K562 (cell line): Measurements from ENCODE around the gene ACLY. TPM values are rescaled to one million over a fixed set of nuclear protein-coding genes. Genes with fewer than 3 reads are reported as not detected.

ENCODE experiments used
- ATAC-seq: fragments of 200-7000 bp; cut with Tn5 transposase; 3 replicates; pipeline ENCODE4 v1.9.1; 2020; ENCODE audit warnings: moderate library complexity
- BruUV-seq: library from RNA; stranded (reverse); fragments of 400-500 nt; replicated peaks from 2 replicates; lab custom pipeline; 2021; lab: Mats Ljungman, UMichigan
- CTCF ChIA-PET: fragments of 300-600 bp; formaldehyde crosslinking; extraction: SDS; loops from one replicate; lab custom pipeline; 2021; ENCODE audit warnings: low intra/inter-chr PET ratio; lab: Yijun Ruan, JAX
- POLR2A ChIA-PET: fragments of 300-600, 350-650 bp; sonication (Branson Sonifier 250); formaldehyde crosslinking; extraction: SDS; loops from one replicate; lab custom pipeline; 2021; ENCODE audit warnings: antibody characterized with exemption, inconsistent platforms; lab: Yijun Ruan, JAX
- DNase-seq, 4 experiments: peaks; one replicate each; pipeline versions ENCODE4 v3.0.0 to v3.0.0-alpha.2; 2011 to 2018; ENCODE audit warnings: low spot score in 3 of 4, mixed read lengths in 3 of 4; ENCODE audit errors: extremely low read depth in 1 of 4
- FAIRE-seq: peaks from 2 replicates; lab custom pipeline; 2011; peaks lifted over from hg19 to GRCh38; lab: Jason Lieb, UNC
- H2AFZ ChIP-seq: 2 replicates; pipeline ENCODE4 v1.6.0; 2011; ENCODE audit warnings: low read depth, low read length, control low read depth, inconsistent platforms
- H3K27ac ChIP-seq: fragments of 200-600 bp; 3 replicates; pipeline ENCODE4 v1.8.0; 2011; ENCODE audit warnings: low read depth, mild to moderate bottlenecking, control low read depth, inconsistent platforms, low read length, moderate library complexity, mixed read lengths; ENCODE audit errors: extremely low read depth
- H3K27me3 ChIP-seq, 2 experiments: fragments of 300-600 bp in 1 of 2; 2 replicates in 1 of 2; 3 replicates in 1 of 2; pipeline versions ENCODE4 v1.6.0 to v1.8.0; 2011; ENCODE audit warnings: inconsistent platforms in 2 of 2, low read length in 2 of 2, mild to moderate bottlenecking in 1 of 2, mixed read lengths in 1 of 2, moderate library complexity in 1 of 2; ENCODE audit not compliant: control insufficient read depth in 2 of 2, insufficient read depth in 2 of 2
- H3K36me3 ChIP-seq: fragments of 300-600 bp; 3 replicates; pipeline ENCODE4 v1.8.0; 2011; ENCODE audit warnings: mild to moderate bottlenecking, low read length, inconsistent platforms; ENCODE audit not compliant: control insufficient read depth, insufficient read depth
- H3K4me1 ChIP-seq, 2 experiments: fragments of 200-600 bp in 1 of 2; replicated peaks in 1 of 2; 2 replicates in 1 of 2; 3 replicates in 1 of 2; pipeline versions ENCODE4 v1.5.1 to v1.8.0; 2011; ENCODE audit warnings: inconsistent platforms in 2 of 2, low read length in 2 of 2, mild to moderate bottlenecking in 1 of 2, mixed read lengths in 1 of 2, moderate library complexity in 1 of 2; ENCODE audit not compliant: control insufficient read depth in 2 of 2, insufficient read depth in 2 of 2
- H3K4me2 ChIP-seq: 2 replicates; pipeline ENCODE4 v1.6.1; 2011; ENCODE audit warnings: low read length, control low read depth, inconsistent platforms, mixed read lengths; ENCODE audit not compliant: insufficient read depth
- H3K4me3 ChIP-seq: fragments of 200-600 bp; sonication (generic), shearing (Covaris generic); 2 replicates; pipeline ENCODE4 v1.5.1; 2016; ENCODE audit warnings: control low read depth, inconsistent platforms
- H3K79me2 ChIP-seq: fragments of 200-600 bp; 3 replicates; pipeline ENCODE4 v1.8.0; 2011; ENCODE audit warnings: low read length, inconsistent platforms; ENCODE audit not compliant: control insufficient read depth, insufficient read depth
- H3K9ac ChIP-seq, 2 experiments: 2 replicates each; pipeline versions ENCODE4 v1.6.0 to v1.6.1; 2011; ENCODE audit warnings: low read depth in 2 of 2, low read length in 2 of 2, control low read depth in 1 of 2, inconsistent platforms in 1 of 2, mild to moderate bottlenecking in 1 of 2, mixed read lengths in 1 of 2; ENCODE audit not compliant: insufficient read depth in 1 of 2
- H3K9me1 ChIP-seq: one replicate; pipeline ENCODE4 v1.6.0; 2011; ENCODE audit warnings: inconsistent platforms, mild to moderate bottlenecking, low read length, moderate library complexity; ENCODE audit not compliant: control insufficient read depth, insufficient read depth
- H3K9me3 ChIP-seq: replicated peaks from 2 replicates; pipeline ENCODE4 v1.5.1; 2011; ENCODE audit warnings: low read depth, low read length, inconsistent platforms; ENCODE audit not compliant: control insufficient read depth, insufficient read depth
- H4K20me1 ChIP-seq: replicated peaks from 2 replicates; pipeline ENCODE4 v1.6.1; 2011; ENCODE audit warnings: low read length, inconsistent platforms, mixed read lengths; ENCODE audit not compliant: control insufficient read depth, insufficient read depth
- GTF2A2 ChIP-seq: IDR thresholded peaks from 2 replicates; pipeline ENCODE4 v1.6.1; 2016; ENCODE audit warnings: mild to moderate bottlenecking, missing genetic modification characterization, missing compliant biosample characterization
- KAT2B ChIP-seq: IDR thresholded peaks from one replicate; pipeline ENCODE4 v1.6.1; 2012; ENCODE audit warnings: low read depth, mild to moderate bottlenecking, control low read depth, inconsistent platforms, low read length, moderate library complexity
- MNT ChIP-seq, 2 experiments: fragments of 450-650 bp; conservative IDR thresholded peaks; 2 replicates each; pipeline ENCODE4 v1.6.1; 2017; ENCODE audit warnings: mild to moderate bottlenecking in 2 of 2, moderate library complexity in 2 of 2
- MTF1 ChIP-seq: fragments of 250-450 bp; sonication (Bioruptor Pico); IDR thresholded peaks from 2 replicates; pipeline ENCODE4 v1.9.0; 2021; ENCODE audit warnings: moderate library complexity, mild to moderate bottlenecking, inconsistent platforms, borderline replicate concordance
- NR2C2 ChIP-seq, 2 experiments: fragments of 200-800 bp in 1 of 2; sonication (Bioruptor generic) in 1 of 2; sonication (generic) in 1 of 2; formaldehyde crosslinking in 1 of 2; IDR thresholded peaks; 2 replicates each; pipeline versions ENCODE4 v1.6.1 to v1.8.0; 2016 to 2022; ENCODE audit warnings: mild to moderate bottlenecking in 1 of 2, missing compliant biosample characterization in 1 of 2, missing genetic modification characterization in 1 of 2, missing genetic modification reagents in 1 of 2
- NRF1 ChIP-seq, 2 experiments: fragments of 450-650 bp; IDR thresholded peaks in 1 of 2; conservative IDR thresholded peaks in 1 of 2; 2 replicates each; pipeline ENCODE4 v1.6.1; 2014; ENCODE audit warnings: mild to moderate bottlenecking in 2 of 2
- RBM14 ChIP-seq: fragments of 200-400 bp; formaldehyde crosslinking; IDR thresholded peaks from 2 replicates; pipeline ENCODE4 v1.6.1; 2018; ENCODE audit warnings: low read depth, mild to moderate bottlenecking, low read length, moderate library complexity, borderline replicate concordance; ENCODE audit not compliant: insufficient read depth
- SMARCB1 ChIP-seq: IDR thresholded peaks from 2 replicates; pipeline ENCODE4 v1.6.1; 2011; ENCODE audit warnings: improper control_type of control experiment, low read depth; ENCODE audit not compliant: insufficient read length
- STAT5B ChIP-seq: fragments of 250-450 bp; sonication (Bioruptor Pico); IDR thresholded peaks from 2 replicates; pipeline ENCODE4 v1.8.0; 2021; ENCODE audit warnings: mild to moderate bottlenecking, inconsistent platforms
- TCF7 ChIP-seq: sonication (generic); IDR thresholded peaks from 2 replicates; pipeline ENCODE4 v1.6.1; 2016; ENCODE audit warnings: antibody characterized with exemption, borderline replicate concordance
- ZHX1 ChIP-seq: fragments of 150-350 bp; conservative IDR thresholded peaks from 2 replicates; pipeline ENCODE4 v1.6.1; 2014; ENCODE audit warnings: low read length
- ZNF124 ChIP-seq: sonication (generic); formaldehyde crosslinking; IDR thresholded peaks from 2 replicates; pipeline ENCODE4 v1.8.1; 2022; ENCODE audit warnings: missing genetic modification reagents
- ZNF232 ChIP-seq: sonication (generic); formaldehyde crosslinking; IDR thresholded peaks from 2 replicates; pipeline ENCODE4 v1.8.0; 2022; ENCODE audit warnings: mild to moderate bottlenecking, missing genetic modification reagents
- WGBS: fragments of 100-300 bp; shearing (Covaris generic); methylation state at CpG from one replicate; pipeline ENCODE4 v1.1.6; 2016; ENCODE audit warnings: low coverage, mixed read lengths; ENCODE audit not compliant: insufficient coverage; ENCODE audit errors: missing lambda C conversion rate; 5-methylcytosine and 5-hydroxymethylcytosine counted together
- in situ Hi-C: fragments of 300-500 bp; cut with MboI; formaldehyde crosslinking; loops from 4 replicates; pipeline ENCODE4 v1.15.0; 2018; ENCODE audit warnings: inconsistent platforms, mixed read lengths
- intact Hi-C: fragments of 100-400 bp; cut with micrococcal nuclease; formaldehyde crosslinking; loops from 2 replicates; pipeline ENCODE4 v1.14.2; 2022
- polyA plus RNA-seq, 8 experiments: library from polyadenylated mRNA; depleted of rRNA in 4 of 8; stranded (reverse) in 5 of 8; unstranded in 3 of 8; fragments of >200 nt; fragmentation: Nextera tagmentation in 2 of 8; fragmentation: Illumina TruSeq in 1 of 8; extraction: Ambion mirVana in 2 of 8; extraction: Trizol in 1 of 8; gene quantifications; 2 replicates each; pipeline versions ENCODE4 v1.2.1 to v1.2.3, GENCODE V29; 2011 to 2014; ENCODE audit warnings: inconsistent platforms in 1 of 8, missing spikeins in 1 of 8
- total RNA-seq, 7 experiments: library from RNA; depleted of rRNA in 6 of 7; stranded (reverse); fragments of >200 nt in 6 of 7; fragmentation: Illumina TruSeq in 2 of 7; extraction: Trizol in 2 of 7; gene quantifications; 2 replicates each; pipeline versions ENCODE4 v1.2.1 to v1.2.3, GENCODE V29; 2011 to 2021; ENCODE audit warnings: low replicate concordance in 1 of 7

Gene ACLY
- total and polyA plus RNA-seq, 9 of the 15 experiments (the other 6 are each of a cell fraction or from before 2014, with no cell fraction given): 42.9 to 280 (median 125) TPM

GRCh38 chr17:41821776-41822175, 97.0 kb downstream of the ACLY start:
- Histone ChIP-seq H3K9me3 (no peaks in the 10 kb centered on the region), H3K27ac (no peak overlapping the region)
- TF ChIP-seq ZNF124 (CRISPR knock-in tag): no peak
- no peak for TF ChIP-seq RBM14
- TF ChIP-seq TCF7: no peak
- TF ChIP-seq ZHX1: no peak
- no peak for TF ChIP-seq GTF2A2 (tag)
- TF ChIP-seq MTF1 (CRISPR knock-in tag): no peak
- TF ChIP-seq NR2C2 (CRISPR knock-in tag; IDR thresholded peaks at IDR 0.05): no peak
- no peak for TF ChIP-seq NR2C2 (tag; IDR thresholded peaks at IDR 0.05)
- no peak for TF ChIP-seq MNT (conservative IDR thresholded peaks at IDR 0.05)
- no peak for TF ChIP-seq SMARCB1
- no peak for TF ChIP-seq KAT2B
- no peak for TF ChIP-seq ZNF232
- no peak for TF ChIP-seq NRF1 (conservative IDR thresholded peaks at IDR 0.05 in 1 of 2, IDR thresholded peaks at IDR 0.05 in 1 of 2)
- TF ChIP-seq STAT5B (CRISPR knock-in tag): no peak
- TF ChIP-seq, all 486 proteins: peak for 0
- in situ Hi-C loops (no loop called here), intact Hi-C loops (no loop called here)
- Histone ChIP-seq H3K4me3 (no peak overlapping the region), H3K27me3 (no peaks in the 10 kb centered on the region), H3K9ac (peak overlapping the region in 1 of 2 experiments; percentile 52; a peak in 2 of 4 replicates), H3K4me1 (peaks cover 2 to 40% of the 10 kb centered on the region in 2 experiments; a peak in 4 of 5 replicates), H3K9me1 (no peaks in the 10 kb centered on the region), H4K20me1 (no peaks in the 10 kb centered on the region), H3K36me3 (peaks cover 19% of the 10 kb centered on the region; the same call in 1 of the 3 replicates), H2AFZ (no peak overlapping the region), H3K79me2 (no peaks in the 10 kb centered on the region), H3K4me2 (no peak overlapping the region)
- ChIA-PET CTCF (interaction anchor here (0.6 kb wide), 1 partner anchor 41 kb away, joined by 3 read pairs; no protein-coding TSS in a partner anchor), POLR2A (interaction anchor here (1.2 to 1.5 kb wide), 2 partner anchors 15 to 20 kb away, joined by 3 to 6 read pairs; partner anchors contain the start of gene NT5C3B)
- no peak for FAIRE-seq
- no peak for ATAC-seq
- DNase-seq: peak in 1 of 4 experiments; percentile 14
- 27% methylated on average over 5 of the region's 14 CpGs for WGBS
- no TSS peak for BruUV-seq
